IPS-15b (cell line): Measurements from ENCODE around the gene TMF1.
A peak's percentile ranks its signal among the peaks of the same experiment; 100 is the strongest.

Experiments used
- H3K27me3 ChIP-seq: one replicate; pipeline ENCODE4 v1.6.1; 2013; ENCODE audit warnings: low read length; ENCODE audit not compliant: control insufficient read depth, insufficient read depth
- H3K36me3 ChIP-seq: one replicate; pipeline ENCODE4 v1.6.1; 2013; ENCODE audit warnings: low read length; ENCODE audit not compliant: control insufficient read depth, insufficient read depth
- H3K4me1 ChIP-seq: one replicate; pipeline ENCODE4 v1.6.1; 2013; ENCODE audit warnings: mild to moderate bottlenecking, low read length; ENCODE audit not compliant: control insufficient read depth, insufficient read depth
- H3K4me3 ChIP-seq: one replicate; pipeline ENCODE4 v1.5.1; 2013; ENCODE audit warnings: low read depth, low read length
- H3K9ac ChIP-seq: one replicate; pipeline ENCODE4 v1.6.1; 2013; ENCODE audit warnings: low read depth, mild to moderate bottlenecking, low read length
- H3K9me3 ChIP-seq: one replicate; pipeline ENCODE4 v1.6.1; 2013; ENCODE audit warnings: mild to moderate bottlenecking, low read length; ENCODE audit not compliant: control insufficient read depth, insufficient read depth

The TMF1 gene

DNA sequence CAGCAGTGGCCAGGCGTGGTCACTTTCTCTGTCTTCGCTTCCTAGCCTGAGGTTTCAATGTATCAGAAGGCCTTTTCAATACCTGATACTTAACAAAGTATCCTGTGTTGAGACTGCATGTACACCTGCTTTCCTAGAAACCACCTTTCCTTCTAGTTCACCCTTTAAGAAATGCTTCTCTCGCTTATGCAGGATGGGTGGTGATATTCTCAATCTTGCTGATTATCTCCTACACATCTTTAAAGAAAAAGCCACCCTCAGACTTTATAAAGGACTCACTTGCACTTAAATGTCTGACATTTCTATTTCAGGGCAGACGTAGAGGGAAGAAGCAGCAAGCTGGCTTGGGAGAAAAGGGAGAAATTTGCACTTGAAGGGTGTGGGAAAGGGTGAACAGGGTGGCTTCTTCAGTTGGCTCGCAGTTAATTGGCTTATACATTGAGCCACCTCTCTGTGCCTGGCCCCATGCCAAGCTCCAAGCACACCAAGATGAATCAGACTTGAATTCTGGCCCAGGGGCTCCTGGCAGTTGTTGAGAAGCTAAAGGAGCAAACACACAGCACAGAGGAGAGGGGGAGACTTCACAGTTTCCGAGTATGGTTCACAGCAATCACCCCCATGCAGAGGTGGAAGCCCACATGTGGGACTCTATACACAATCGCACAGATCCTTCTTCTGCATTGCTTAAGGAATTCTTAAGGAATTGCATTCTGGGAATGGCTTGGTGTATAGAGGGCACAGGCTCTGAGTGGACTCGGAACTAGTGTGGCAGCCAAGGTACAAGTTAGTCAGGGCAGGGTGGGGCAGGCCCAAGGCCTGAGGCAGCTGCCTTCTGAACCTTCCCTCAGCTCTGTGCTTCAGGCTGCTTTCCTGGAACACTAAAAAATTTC is 33.9 kb upstream of the TMF1 start:
- H3K27me3 ChIP-seq: no peaks in the 10 kb centered on the region
- peak overlapping the region; percentile 84 for H3K4me3 ChIP-seq
- no peaks in the 10 kb centered on the region for H3K9me3 ChIP-seq
- no peak overlapping the region for H3K9ac ChIP-seq
- H3K36me3 ChIP-seq: no peaks in the 10 kb centered on the region
- peaks cover 10% of the 10 kb centered on the region for H3K4me1 ChIP-seq

GRCh38 chr3:69085168-69085832 is 33.2 kb upstream of the TMF1 start:
- Histone ChIP-seq H3K27me3 (no peaks in the 10 kb centered on the region), H3K36me3 (no peaks in the 10 kb centered on the region), H3K9me3 (no peaks in the 10 kb centered on the region), H3K4me1 (peaks cover 10% of the 10 kb centered on the region), H3K9ac (peak overlapping the region; percentile 4), H3K4me3 (peak overlapping the region; percentile 84)

- Histone ChIP-seq H3K4me1 (peaks cover 8% of the 10 kb centered on the region), H3K9me3 (no peaks in the 10 kb centered on the region), H3K27me3 (no peaks in the 10 kb centered on the region), H3K9ac (peak within 1 kb of the TSS; percentile 4), H3K4me3 (peak within 1 kb of the TSS; percentile 84), H3K36me3 (no peaks in the 10 kb centered on the region)
Measured at GRCh38 chr3:69084326-69085167, 32.4 kb upstream of the TMF1 start, which contains the start of gene ARL6IP5. ARL6IP5 (plus strand) TSS chr3:69084937; CDS start chr3:69085048, 111 bp downstream.

DNA sequence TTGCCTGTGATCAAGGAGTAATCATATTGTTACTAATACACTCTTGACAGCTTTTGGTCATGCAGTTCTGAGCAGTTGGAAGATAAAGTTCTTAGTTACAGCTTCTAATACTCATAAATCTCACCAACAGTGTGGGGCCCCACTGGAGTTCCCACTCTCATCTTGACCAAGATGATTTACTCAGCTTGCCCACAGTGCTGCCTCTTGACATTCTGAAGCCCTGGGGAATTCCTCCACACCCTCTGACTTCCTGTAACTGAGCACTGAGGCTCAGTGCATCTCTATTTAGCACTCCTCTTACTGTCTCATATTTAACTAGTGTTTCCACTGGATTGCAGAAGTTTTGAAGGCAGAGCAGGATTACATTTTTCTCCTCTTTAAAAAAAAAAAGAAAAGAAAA is 30.7 kb upstream of the TMF1 start:
- no peak overlapping the region for H3K9ac ChIP-seq
- H3K4me3 ChIP-seq: no peak overlapping the region
- peaks cover 8% of the 10 kb centered on the region for H3K4me1 ChIP-seq
- no peaks in the 10 kb centered on the region for H3K36me3 ChIP-seq
- no peaks in the 10 kb centered on the region for H3K9me3 ChIP-seq
- H3K27me3 ChIP-seq: no peaks in the 10 kb centered on the region

DNA sequence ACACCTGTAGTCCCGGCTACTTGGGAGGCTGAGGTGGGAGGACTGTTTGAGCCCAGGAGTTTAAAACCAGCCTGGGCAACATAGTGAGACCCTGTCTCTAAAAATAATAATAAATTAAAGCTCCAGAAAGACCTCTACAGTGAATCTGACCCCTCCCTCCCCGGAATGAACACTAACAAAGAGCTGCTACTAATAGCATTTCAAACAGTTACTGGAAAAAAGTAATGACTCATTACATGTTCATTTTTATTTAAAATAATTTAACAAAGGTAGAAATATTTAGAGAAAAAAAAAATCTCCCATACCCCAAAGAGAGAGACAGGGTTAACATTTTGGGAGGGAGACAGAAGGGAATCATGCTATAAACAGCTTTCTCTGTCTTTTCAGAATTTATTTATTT is 30.2 kb upstream of the TMF1 start:
- H3K9ac ChIP-seq: no peak overlapping the region
- H3K4me1 ChIP-seq: peaks cover 8% of the 10 kb centered on the region
- H3K27me3 ChIP-seq: no peaks in the 10 kb centered on the region
- no peaks in the 10 kb centered on the region for H3K9me3 ChIP-seq
- no peak overlapping the region for H3K4me3 ChIP-seq
- H3K36me3 ChIP-seq: no peaks in the 10 kb centered on the region

DNA sequence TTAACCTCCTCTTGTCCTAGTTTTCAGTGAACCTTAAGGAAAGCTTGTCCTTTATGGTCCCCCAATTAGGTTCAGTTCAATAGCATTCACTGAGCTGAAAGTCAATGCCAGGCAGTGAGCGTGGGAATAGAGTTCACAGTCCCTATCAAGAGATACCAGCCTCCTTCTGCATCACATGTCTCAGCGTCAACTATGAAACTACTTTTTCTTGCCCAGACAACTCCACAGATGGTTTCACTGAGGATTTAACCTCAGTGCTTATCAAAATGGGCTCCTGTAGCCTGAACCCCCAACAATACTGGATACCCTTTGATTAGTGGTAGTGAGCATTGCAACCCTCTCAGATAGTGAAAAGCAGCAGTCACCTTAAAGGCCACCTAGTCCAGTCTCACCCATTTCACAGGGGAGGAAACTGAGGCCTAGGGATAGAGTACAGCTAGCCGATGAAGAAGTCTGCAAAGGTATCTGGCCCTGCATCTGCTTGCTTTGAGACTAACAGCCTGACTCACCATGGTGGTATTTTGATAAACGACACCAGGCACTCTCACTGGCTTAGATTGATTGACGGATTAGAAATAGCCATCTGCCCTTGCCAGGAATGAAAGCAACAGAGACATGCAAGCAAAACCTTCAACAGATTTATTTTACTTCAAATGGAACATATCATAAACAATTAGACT is 29.6 kb upstream of the TMF1 start:
- Histone ChIP-seq H3K9me3 (no peaks in the 10 kb centered on the region), H3K4me3 (no peak overlapping the region), H3K36me3 (no peaks in the 10 kb centered on the region), H3K27me3 (no peaks in the 10 kb centered on the region), H3K9ac (no peak overlapping the region), H3K4me1 (peaks cover 8% of the 10 kb centered on the region)

- Histone ChIP-seq H3K4me1 (no peaks in the 10 kb centered on the region), H3K4me3 (peak within 1 kb of the TSS; percentile 54), H3K36me3 (no peaks in the 10 kb centered on the region), H3K9ac (peak within 1 kb of the TSS; percentile 29), H3K27me3 (no peaks in the 10 kb centered on the region), H3K9me3 (no peaks in the 10 kb centered on the region)
Measured at GRCh38 chr3:69080233-69080920, 28.2 kb upstream of the TMF1 start, which contains the start of gene UBA3. UBA3 (minus strand) TSS chr3:69080365; CDS start chr3:69080353, 12 bp downstream.

DNA sequence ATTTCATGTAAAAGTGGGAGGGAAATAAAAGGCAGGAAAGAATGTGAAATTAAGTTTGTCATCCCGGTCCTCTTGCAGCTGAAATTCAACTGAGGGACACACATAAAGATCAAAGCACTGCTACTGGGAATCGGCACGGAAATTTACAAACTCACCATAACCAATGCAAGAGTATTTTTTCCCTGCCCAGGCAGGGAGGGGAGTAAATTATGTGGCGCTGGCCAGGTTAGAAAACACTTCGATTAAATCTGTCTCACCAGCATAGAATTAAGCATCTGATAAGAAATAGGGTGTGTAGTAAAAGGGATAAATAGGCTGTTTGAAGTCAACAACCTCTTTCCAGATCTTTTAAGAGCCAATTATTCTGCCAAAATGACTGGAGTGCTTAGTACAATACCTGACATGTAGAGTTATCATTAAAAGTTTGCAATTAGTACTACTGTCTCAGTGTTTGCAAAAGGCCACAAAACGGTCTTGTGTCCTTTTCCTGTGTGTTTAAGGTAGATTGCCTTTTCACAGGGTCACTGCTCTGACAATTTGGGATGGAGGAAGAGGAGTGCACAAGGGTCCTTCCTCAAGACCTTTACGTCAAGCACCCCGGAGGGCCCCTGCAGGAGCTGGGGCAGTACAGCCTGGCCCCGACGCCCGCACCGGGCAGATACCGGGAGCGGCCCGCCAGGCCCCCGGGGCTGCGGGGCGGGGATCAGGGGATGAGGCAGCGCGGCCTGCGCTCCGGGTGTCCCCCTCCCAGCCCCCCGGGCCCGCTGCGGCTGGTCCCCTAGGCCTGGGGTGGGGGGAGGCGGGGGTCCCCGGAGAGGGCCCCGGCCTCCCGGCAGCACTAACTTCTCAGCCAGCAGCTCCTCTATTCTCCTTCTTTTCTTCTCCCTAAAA is 27.4 kb upstream of the TMF1 start:
- Histone ChIP-seq H3K4me1 (no peaks in the 10 kb centered on the region), H3K27me3 (no peaks in the 10 kb centered on the region), H3K4me3 (peak overlapping the region; percentile 40), H3K9me3 (no peaks in the 10 kb centered on the region), H3K9ac (peak overlapping the region; percentile 29), H3K36me3 (no peaks in the 10 kb centered on the region)

DNA sequence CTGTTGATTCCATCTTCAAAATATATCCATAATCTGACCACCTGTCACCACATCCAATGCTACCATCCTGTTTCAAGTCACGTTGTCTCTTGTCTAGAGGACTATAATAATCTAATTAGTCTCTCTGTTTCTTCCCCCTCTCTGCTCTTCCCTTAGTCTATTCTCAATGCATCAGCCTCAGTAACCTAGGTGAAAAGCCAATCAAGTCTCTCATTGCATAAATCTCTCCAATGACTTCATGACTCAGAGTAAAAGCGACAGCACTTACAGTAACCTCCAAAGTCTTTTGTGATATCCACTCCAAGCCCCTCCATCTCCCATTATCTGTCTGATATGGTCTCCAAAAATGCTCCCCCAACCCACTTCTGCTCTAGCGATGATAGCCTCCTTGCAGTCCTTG is 20.8 kb upstream of the TMF1 start:
- no peaks in the 10 kb centered on the region for H3K9me3 ChIP-seq
- H3K27me3 ChIP-seq: no peaks in the 10 kb centered on the region
- H3K36me3 ChIP-seq: no peaks in the 10 kb centered on the region
- no peak overlapping the region for H3K9ac ChIP-seq
- no peak overlapping the region for H3K4me3 ChIP-seq
- no peaks in the 10 kb centered on the region for H3K4me1 ChIP-seq

GRCh38 chr3:69066121-69066520 is 14.0 kb upstream of the TMF1 start:
- H3K9ac ChIP-seq: no peak overlapping the region
- H3K4me3 ChIP-seq: no peak overlapping the region
- no peaks in the 10 kb centered on the region for H3K9me3 ChIP-seq
- H3K36me3 ChIP-seq: peaks cover under 1% of the 10 kb centered on the region
- H3K4me1 ChIP-seq: no peaks in the 10 kb centered on the region
- H3K27me3 ChIP-seq: no peaks in the 10 kb centered on the region
